Measurements from ENCODE around the gene CCM2.

The CCM2 gene

DNA sequence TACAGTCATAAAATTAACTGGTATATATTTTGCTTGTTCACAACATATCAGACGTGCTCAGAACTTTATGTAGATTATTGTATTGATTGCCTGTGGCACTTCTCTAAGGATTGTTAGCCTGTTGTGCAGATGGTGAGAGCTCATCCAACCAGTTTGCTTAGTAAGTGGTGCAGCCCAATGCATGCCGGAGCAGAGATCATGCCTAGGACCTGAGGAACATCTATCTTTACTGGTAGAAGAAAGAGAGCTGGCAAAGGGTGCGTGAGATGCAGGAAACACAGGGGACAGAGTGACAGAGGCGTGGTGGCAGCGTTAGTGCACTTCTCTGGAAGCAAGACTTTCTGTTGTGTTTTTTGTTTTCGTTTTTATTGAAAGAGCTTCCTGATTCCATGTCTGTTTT, 35.9 kb downstream of the CCM2 start:
- H3K27ac ChIP-seq = peak overlapping the region; percentile 36
- TF ChIP-seq CTCF (conservative IDR thresholded peaks at IDR 0.05) = no peak

- peak overlapping the region; percentile 36 for H3K27ac ChIP-seq
Observed at GRCh38 chr7:45036317-45036716, 36.3 kb downstream of the CCM2 start.

DNA sequence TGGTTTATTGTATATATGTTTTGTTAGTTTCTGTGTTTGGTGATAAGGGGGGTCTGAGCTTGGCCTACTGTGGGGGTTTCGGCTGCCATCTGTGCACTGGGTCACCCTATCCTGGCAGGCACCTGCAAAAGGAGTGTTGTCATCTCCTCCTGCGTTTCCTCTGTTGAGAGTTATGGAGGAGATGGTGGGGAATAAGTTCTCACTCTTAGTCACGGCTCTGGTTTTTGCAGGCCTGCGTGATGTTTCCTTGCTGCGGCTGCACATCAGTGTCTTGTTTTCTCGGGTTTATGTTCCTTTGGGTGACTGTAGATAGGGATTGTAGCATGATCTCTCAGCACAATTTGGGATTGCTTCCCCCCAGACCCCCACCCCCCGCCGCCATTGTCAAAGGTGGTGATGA, 36.8 kb downstream of the CCM2 start:
- H3K27ac ChIP-seq = no peak overlapping the region; the same call in 1 of the 2 replicates
- TF ChIP-seq CTCF (conservative IDR thresholded peaks at IDR 0.05) = no peak

More at GRCh38 chr7:45036317-45036716, 36.3 kb downstream of the CCM2 start:
- no peak for TF ChIP-seq CTCF (conservative IDR thresholded peaks at IDR 0.05)

DNA sequence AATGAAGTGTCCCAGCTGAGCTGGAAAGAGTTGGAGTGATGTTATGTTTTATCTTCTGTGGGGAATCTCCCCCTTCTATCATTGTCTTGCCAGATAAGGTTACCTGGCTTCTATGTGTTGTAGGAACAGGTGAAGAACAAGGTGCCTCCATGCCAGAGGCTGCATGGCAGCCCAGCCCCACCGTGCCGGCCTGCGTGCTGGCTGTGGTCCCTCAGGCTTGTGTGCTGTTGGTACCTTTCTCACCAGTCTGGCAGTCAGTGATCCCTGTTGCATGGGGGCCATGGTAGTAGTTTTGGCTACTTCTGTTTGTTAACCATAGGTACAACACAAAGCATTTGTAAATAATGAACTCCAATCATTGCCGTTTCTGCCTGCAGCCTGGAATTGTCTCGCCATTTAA, 37.9 kb downstream of the CCM2 start:
- H3K27ac ChIP-seq = no peak overlapping the region
- TF ChIP-seq CTCF (conservative IDR thresholded peaks at IDR 0.05) = no peak

DNA sequence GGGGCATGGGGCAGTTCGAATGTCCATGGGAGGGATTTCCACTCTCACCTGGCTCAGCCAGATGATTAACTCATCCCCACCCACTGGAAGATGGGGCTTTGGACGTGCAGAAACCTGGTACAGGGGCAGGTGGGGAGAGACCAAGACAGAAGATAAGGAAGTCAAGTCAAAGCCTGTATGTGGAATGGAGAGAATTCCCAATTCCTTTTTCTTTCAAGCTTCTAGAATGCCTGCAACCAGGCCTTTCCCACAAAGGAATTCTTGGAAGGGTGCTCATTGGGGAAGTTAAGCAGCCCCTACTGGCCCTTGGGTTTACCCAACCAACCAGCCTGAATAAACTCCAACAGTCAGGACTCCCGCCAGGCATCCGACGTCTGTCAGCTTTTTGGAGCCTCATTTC, 39.1 kb downstream of the CCM2 start:
- TF ChIP-seq CTCF (conservative IDR thresholded peaks at IDR 0.05) = no peak
- no peak overlapping the region for H3K27ac ChIP-seq

GRCh38 chr7:45044338-45044737, 44.3 kb downstream of the CCM2 start:
- no peak for TF ChIP-seq CTCF (conservative IDR thresholded peaks at IDR 0.05)
- no peak overlapping the region for H3K27ac ChIP-seq

GRCh38 chr7:45048748-45049147, 48.7 kb downstream of the CCM2 start:
- TF ChIP-seq CTCF (conservative IDR thresholded peaks at IDR 0.05) = no peak

GRCh38 chr7:45050198-45050597, 50.2 kb downstream of the CCM2 start:
- no peak overlapping the region for H3K27ac ChIP-seq
- TF ChIP-seq CTCF (conservative IDR thresholded peaks at IDR 0.05) = no peak

More at GRCh38 chr7:45048748-45049147, 48.7 kb downstream of the CCM2 start:
- no peak overlapping the region for H3K27ac ChIP-seq

Data from VCaP (cell line).